Putamen (tissue), 1 donor: ENCODE measurements around the gene ENTPD6.

Experiments
- DNase-seq: peaks from one replicate; pipeline ENCODE4 v3.0.0-alpha.2; 2016; ENCODE audit warnings: low spot score

Gene ENTPD6

DNA sequence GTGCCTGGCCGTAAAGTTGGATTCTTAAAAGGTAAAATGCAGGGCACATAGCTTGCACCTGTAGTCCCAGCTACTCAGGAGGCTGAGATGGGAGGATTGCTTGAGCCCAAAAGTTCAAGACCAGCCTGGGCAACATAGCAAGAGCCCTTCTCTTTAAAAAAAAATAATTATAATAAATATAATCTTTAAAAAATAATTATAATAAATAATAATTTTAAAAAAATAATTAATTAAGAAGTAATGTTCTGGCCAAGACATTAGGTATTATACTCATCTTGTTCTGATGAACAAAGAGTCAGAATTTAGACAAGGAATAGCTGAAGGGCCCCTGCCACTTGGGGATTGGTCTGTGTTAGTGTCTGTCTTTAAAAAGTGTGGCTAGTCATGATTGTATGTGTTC, 13.9 kb downstream of the ENTPD6 start:
- DNase-seq = no peak

DNA sequence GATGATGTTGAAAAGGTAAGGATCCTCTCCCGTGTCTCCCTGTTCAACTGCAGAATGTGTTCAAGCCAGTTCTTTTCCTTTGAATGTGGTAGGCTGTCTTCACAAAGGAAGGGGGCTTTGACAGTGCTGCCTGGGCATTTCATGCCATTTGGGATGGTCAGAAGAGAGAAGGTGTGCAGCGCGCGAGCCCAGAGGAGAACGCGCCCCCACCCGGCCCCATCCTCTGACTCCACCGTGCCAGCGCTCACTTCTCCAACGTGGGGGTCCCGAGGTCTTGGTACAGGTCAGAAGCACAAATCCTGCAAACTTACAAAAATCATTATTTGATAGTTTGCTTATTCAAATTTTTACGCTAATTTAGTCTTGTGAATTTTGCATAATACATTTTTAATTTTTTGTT, 14.4 kb downstream of the ENTPD6 start:
- no peak for DNase-seq

DNA sequence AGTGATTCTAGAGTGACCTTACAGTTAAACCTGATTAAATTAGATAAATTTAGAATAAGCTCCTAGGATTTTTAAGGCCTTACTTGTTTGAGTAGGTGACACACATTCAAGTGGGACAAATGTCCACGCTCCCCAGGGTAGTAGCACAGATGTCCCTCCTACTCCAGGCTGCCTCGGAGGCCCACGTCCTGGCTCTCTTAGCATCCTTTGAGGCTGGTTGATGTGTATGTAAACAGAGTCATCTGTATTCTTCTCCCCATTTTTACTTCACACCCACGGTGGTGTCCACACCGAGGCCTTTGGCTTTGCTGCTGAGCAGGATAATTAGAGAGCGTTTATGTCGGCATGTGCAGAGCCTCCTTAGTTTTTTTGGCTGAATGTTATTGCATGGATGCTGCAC, 15.8 kb downstream of the ENTPD6 start:
- DNase-seq = no peak

DNA sequence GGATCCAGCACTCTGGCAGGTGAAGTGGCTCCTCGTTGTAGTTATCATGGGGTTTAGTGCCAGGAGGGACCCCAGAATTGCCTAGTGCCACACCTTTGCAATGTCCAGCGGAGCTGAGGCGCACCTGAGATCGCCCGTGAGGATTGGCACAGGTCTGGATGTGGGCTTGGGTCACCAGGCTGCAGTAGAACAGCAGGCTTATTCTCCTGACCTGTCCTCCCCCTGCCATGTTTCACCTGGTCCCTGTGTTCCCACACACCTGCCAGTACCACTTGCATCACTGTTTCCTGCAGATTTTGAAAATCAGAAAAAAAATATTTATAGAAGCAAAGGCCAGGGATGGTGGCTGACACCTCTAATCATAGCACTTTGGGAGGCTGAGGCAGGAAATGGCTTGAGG, 16.7 kb downstream of the ENTPD6 start:
- no peak for DNase-seq

GRCh38 chr20:25213566-25214425, 18.3 kb downstream of the ENTPD6 start:
- no peak for DNase-seq

DNA sequence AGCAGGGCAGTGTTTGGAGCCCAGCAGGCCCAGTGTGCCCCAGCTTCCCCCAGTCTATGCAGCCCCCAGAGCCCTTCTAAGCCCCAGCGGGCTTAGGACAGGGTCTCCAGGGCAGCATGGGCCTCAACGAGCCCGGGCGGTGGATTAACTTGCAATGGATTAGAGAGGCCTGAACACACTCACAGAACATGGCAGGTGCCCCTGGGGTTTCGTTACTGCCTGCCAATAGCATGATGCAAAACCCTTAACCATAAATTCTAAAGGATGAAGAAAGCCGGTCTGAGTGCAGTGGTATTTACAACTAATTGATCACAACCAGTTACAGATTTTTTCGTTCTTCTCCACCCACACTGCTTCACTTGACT, 18.9 kb downstream of the ENTPD6 start:
- DNase-seq = no peak

DNA sequence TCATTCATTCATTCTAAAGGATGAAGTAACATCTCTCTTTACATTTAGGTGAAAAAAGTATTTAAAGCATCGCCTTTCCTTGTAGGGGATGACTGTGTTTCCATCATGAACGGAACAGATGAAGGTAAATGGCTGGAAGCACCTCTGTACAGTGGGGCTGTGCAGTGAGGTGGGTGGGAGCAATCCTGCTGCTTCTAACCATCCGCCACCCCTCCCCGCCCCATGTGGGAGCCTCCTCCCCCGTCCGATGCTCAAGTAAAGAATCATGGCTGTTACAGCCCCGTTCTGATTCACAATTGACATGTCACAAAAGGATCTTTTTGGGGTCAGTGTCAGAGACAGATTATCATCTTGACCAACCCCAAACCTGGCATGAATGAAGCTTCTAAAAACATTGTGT, 19.3 kb downstream of the ENTPD6 start:
- DNase-seq = peak; percentile 57

DNA sequence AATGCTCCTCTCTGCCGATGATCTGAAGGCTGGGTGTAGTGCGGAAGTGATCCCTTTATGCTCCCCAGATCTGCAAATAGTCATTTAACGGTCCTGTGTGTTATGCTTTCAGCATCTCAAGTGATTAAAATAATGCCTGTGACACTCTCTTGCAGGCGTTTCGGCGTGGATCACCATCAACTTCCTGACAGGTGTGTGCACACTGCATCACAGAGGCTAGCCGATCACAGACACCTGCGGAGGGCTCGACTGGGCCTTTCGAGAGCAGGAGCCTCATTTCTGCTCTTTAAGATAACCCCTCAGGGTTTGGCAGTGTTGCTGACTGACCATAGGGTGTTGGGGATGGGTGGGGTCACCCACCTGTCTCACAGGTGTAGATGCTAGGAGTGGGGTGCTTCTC, 20.0 kb downstream of the ENTPD6 start:
- DNase-seq = no peak

DNA sequence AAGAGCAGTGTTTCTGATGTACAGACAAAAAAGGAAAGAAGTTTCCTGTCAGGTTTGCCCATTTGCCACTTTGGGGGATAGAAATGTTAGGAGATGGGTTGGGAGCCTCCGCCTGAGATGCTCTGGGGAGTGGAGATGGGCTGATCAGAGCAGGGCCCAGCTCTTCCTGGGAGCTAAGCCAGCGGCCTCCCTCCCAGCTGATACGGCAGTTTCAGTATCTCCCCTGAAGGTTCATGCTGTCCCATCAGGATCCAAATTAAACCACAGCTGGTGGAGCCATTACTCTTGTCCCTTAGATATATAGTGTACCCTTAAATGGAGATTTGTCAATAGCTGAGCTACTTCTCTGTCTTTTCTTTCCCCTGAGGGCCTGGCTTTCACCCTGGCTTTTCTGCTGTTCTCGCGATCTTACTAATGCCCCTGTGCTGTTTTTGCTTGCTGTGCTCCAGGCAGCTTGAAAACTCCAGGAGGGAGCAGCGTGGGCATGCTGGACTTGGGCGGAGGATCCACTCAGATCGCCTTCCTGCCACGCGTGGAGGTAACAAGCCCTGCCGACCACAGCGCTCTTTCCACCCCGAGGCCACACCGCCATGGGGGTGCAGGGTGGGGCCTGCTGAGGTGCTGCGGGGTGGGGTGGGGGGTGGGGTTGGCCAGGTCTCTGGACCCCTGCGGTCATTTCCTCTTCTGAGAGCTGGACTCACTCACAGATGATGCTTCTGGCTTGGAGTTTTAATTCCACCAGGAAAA, 20.9 kb downstream of the ENTPD6 start:
- DNase-seq = no peak

DNA sequence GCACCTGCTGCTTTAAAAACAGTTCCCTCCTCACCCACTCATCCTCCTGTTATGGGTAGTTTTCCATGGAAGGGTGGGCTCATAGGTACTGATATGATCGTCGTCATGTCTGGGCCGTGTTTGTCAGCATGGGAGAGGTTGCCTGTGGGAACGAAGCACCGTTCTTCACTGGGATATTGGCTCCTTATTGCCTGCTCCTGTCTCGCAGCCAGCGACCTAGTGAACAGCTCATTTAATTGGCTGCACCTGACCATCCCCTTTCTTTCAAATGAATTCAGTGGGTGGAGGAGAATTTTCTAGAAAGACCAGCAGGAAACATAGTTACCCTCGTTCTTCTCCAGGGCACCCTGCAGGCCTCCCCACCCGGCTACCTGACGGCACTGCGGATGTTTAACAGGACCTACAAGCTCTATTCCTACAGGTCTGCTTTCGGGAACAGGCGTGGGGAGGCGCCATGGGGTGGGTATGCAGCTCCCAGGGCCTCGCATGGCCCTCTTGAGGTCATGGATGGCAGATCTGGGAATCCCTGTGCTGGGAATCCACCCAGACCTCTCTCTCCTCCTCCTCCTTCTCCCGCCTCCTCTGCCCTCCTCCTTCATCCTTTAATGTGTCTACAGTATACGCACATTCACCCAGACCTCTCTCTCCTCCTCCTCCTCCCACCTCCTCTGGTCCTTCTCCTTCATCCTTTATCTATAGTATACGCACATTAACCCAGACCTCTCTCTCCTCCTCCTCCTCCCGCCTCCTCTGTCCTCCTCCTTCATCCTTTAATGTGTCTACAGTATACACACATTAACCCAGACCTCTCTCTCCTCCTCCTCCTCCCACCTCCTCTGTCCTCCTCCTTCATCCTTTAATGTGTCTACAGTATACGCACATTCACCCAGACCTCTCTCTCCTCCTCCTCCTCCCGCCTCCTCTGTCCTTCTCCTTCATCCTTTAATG, 21.9 kb downstream of the ENTPD6 start:
- DNase-seq = no peak

DNA sequence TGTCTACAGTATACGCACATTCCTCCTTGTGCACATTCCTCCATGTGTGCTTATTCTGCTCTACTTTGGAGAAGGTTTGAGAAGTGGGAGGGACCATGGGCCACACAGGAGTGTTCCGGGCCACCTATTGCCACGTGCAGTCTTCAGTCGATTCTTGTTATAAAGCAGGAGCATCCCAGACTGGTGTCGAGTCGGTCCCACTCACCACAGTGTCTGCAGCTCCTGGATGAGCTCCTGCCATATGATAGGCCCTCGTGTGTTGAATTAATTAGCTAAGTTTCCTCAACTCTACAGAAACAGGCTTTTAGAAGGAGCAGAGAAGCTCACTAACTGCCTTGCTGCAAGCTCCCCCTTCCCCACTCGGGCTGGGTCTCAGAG, 22.6 kb downstream of the ENTPD6 start:
- DNase-seq = no peak

- DNase-seq = no peak
These were observed 23.0 kb downstream of the ENTPD6 start for GRCh38 chr20:25218492-25218891.

- no peak for DNase-seq
These were observed 23.9 kb downstream of the ENTPD6 start for GRCh38 chr20:25219365-25219764.

GRCh38 chr20:25220021-25220730, 24.7 kb downstream of the ENTPD6 start:
- DNase-seq = no peak

GRCh38 chr20:25220810-25221591, 25.5 kb downstream of the ENTPD6 start:
- DNase-seq = no peak

DNA sequence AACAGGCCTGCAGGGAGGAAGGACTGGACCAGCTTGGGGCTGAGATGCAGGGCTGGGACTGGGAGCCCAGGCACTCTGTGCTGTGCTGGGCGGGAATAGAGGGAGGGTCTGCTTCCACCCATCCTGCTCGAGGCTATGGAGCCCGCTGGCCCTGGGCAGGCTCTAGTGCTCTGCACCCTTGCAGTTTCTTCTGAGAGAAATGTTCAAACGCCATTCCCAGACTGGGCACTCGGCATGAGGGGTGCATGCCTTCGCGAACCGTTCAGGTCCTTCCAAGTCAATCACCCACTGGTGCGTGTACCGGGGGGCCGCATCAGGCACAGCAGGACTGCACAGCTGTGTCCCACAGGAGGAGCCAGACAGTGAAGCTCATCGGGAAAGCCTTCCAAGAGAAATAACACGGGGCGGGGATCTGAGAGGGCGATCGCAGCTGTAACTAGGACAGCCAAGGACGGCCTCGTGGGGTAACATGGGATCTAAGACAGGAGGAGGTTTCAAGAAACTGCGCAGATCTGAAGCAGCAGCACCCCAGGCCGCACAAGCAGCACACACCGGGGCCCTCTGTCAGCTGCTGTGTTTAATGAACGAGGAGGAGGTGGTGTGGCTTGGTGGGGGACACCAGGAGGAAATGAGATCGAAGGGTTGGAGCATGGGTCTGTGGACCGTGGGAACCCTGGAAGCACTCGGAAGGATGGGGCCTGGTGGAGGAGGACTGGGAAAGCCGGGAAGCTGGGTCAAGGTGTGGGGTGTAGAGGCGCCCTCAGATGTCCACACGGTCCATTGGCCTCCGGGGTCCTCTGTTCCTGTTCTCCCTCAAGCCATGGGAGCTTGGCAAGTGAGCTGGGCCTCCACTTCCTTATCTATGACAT, 26.3 kb downstream of the ENTPD6 start:
- no peak for DNase-seq

DNA sequence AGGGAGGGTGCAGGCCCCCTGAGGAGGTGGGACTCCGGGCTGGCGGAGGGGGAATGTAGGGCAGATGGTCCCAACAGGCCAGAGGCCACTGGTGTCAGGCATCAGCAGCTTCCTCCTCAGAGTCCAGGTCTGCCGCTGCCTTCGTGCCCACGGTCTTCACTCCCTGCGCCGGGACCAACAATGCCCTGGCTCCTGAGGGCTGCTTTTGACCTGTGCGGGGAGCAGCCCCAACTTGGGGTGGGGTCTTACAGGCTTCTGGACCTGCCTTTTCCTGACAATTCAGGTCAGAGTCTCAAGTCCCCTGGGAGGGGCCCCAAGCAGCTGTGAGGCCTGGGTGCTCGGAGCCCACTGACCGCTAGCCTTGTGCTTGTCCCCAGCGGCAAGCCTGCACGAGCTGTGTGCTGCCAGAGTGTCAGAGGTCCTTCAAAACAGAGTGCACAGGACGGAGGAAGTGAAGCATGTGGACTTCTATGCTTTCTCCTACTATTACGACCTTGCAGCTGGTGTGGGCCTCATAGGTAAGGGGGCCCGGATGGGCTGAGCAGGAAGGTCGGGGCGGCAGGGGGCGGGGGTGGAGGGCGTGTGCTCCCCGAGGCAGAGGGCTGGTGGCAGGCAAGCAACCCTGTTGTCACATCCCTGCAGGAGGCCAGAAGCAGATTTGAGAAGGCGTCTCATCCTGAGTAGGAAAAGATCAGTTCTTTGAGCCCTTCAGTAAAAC, 27.1 kb downstream of the ENTPD6 start:
- no peak for DNase-seq

DNA sequence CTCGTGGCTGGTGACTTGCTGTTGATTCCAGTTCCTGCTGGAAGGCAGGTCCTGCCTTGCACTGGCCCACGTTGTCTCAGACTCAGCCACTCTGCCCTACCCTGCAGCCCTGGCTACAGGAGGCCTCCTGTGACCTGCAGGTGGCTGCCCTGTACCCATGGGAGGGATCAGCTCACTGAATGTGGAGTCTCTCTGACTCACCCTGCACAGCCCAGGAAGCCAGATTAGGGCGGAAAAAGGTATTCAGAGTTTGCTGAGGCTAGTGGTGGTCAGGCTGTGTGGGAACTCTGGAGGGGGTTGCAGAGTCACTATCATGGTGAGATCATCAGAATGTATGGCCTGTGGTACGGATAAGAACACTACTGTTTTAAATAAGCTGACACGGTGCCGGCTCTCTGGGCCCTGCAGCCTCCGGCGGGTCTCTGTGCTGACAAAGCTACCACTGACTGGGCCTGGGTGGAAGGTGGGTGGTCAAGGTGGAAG, 27.7 kb downstream of the ENTPD6 start:
- no peak for DNase-seq
